Activated CD4-positive, CD25-positive, alpha-beta regulatory T cell treated with anti-CD3 and anti-CD28 coated beads, Interleukin-2, amount 50 U/mL, for 16 hours (primary cell): ENCODE data around the gene RBM38.

Experiments used
- DNase-seq: peaks from one replicate; pipeline ENCODE4 v3.0.0-alpha.2; 2020; ENCODE audit warnings: low read depth, low spot score

Gene RBM38

GRCh38 chr20:57435498-57436222 lies 44.5 kb downstream of the RBM38 start:
- DNase-seq = no peak

DNA sequence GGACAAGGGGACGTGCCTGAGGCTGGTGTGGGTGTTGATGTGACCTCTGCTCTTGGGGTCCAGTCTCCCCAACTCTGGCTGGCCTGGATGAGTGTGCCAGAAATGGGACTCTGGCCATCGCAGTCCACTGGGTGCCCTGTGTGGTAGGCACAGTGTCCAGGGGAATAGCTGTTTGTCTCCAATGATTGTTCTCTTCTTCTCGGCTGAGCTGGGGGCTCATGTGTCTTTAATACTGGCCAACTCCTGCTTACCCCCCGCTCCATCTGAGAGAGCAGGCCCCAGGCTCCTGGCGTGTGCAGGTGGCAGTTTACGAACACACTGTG lies 45.0 kb downstream of the RBM38 start:
- no peak for DNase-seq

GRCh38 chr20:57437267-57437666 lies 46.1 kb downstream of the RBM38 start:
- no peak for DNase-seq

DNA sequence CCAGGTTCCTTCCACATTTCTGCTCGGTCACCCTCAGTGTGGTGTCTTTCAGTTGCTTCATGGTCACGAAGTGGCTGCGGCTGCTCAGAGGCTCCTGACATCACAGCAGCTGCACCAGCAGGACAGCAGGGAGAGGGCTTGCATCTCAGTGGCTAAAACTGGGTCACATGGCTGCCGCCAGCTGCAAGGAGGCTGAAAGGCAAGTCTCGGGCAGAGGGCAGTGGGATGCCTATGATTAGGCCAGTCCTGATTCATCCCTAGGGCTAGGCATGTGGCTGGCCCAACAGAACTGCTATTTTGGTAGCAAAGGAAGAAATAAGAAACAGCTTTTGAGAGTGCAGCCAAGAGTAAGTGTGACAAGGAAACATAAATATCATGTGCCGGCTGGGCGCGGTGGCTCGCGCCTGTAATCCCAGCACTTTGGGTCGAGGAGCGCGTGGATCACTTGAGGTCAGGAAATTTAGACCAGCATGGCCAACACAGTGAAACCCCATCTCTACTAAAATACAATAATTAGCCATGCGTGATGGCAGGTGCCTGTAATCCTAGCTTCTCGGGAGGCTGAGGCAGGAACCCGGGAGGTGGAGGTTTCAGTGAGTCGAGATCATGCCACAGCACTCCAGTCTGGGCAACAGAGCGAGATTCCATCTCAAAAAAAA lies 46.6 kb downstream of the RBM38 start:
- no peak for DNase-seq

- no peak for DNase-seq
These were observed 47.4 kb downstream of the RBM38 start for GRCh38 chr20:57438552-57438951.

- DNase-seq = no peak
These were observed 48.2 kb downstream of the RBM38 start for GRCh38 chr20:57439432-57439831.

- DNase-seq = no peak
These were observed 48.8 kb downstream of the RBM38 start for GRCh38 chr20:57439993-57440392.

DNA sequence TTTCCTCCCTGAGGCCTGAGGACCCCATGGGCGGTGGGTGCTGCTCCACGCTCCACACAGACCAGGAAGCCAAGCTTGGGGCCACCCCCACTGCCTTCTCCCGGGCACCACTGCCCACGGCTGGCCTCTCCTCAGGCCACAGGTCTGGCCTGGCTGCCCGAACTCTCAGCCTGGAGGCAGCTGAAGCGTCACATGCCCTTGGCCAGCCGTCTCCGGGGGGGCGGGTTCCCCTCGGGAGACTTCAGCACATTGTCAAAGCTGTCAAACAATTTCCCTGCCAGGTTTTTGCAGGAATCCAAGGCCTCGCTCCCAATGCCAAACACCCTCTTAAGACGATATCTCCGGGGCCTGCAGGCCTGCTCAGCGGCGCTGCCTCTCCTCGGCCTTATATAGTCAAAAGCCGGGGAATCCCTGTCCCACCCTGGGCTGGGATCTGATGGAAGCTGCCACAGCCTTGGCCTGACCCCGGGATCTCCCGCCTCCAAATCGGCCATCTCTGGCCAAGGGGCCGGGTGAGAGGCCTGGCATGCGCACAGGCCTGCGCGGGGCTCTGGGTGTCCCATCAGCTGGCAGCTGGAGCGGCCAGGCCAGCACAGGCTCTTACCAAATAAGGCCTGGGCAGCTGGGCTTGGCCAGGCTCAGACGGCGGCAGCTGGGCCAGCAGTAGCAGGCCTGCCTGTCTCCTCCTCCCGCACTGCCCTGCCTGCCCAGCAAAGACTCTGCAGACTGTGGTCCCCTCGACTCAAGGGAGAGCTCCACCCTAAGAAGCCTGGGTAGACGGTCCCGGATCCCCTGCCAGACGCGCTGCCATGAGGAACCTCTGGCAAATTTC lies 49.7 kb downstream of the RBM38 start:
- no peak for DNase-seq

DNA sequence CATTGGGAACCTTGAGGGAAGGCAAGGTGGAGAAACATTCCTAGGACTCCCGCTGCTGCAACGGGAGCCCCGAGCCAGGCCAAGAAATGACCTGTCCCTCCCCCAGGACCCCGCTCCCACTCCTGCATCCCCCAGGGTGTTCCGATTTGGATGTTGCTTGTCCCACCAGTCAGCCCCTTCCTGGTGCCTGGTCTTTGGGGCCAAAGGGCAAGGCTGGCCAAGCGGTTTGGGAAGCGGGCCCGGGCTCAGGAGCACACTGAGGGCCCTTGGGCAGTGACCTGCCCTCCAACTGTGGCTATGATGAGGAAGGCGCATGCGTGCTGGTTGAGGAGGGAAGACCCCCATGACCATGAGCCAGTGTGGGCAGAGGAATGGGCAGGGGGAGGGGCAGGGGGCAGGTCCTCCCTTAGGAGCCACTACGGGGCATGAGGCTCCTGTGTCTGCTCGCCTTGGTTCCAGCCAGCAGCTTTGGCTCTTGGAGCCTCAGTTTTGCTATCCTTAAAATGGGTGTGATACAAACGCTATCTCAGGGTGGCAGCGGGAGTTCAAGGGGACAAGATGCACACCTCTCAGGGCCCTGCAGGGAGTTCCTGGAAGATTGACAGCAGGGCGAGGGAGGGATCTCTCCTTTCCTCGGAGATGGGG lies 50.4 kb downstream of the RBM38 start:
- DNase-seq = no peak

DNA sequence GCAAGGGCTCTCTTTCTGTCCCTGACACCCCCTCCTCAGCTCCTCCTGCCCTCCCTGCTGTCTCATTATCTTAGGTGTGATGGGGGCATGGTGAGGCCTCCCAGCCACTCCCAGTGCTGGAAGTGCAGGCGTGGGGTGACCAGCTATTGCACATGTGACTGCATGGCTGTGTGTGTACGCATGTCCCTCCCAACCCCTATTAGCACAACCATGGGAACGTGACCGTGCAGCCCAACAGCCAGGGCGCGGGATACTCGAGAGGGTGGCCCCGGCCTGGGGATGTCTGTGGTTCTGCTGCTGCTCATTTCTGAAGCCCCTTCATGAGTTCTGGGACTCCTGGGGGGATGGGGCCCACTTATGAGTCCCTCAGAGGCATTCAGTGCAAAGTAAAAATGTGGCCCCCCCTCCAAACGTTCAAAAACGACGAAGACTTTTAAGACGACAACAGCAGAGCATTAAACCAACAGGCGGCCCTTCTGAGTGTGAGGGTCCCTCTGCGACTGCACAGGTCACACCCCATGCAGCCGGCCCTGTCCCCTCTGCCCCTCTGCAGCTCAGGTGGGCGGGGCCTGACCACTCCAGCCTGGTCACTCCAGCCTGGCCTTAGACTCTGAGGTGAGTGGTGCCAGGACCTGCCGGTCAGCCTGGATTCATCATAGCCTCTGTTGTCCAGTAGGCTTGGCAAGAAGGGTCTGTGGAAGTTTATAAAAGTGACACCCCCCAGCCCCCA lies 51.1 kb downstream of the RBM38 start:
- no peak for DNase-seq

DNA sequence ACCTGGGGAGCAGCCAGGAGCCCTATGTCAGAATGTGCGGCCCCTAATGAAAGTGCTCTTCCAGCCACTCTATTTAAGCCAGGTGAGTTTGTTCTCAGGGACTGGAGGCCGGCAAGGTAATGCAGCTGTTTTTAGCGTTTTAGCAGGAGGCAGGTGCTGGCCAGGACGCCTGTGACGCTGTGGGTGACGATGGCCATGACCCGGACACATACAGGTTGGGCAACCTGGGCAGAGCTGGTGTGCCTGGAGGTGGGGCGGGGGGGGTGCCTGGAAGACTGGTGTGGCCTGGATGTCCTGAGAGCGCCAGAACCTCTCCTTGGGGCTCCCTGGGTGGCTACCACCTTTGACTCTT lies 51.7 kb downstream of the RBM38 start:
- DNase-seq = no peak

- DNase-seq = no peak
These were observed 52.4 kb downstream of the RBM38 start for GRCh38 chr20:57443349-57444265.

GRCh38 chr20:57444394-57445048 lies 53.3 kb downstream of the RBM38 start:
- no peak for DNase-seq

DNA sequence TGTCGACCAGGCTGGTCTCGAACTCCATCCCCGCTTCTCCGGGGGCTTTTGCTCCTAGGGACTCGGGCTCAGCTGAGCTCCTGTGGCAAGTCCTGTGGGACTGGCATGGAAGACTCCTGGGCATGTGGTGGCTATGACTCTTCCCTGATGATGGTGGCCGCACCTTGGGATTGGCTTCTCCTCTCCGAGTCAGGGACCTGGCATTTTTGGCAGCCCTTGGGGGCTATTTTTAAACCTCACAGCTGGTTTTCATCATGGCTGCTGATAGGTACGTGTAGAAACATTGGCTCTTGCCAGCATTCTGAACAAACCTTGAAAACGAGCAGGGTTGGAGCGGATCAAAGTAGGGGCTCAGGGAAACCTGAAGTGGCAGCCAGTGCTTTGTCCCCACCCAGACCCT lies 54.1 kb downstream of the RBM38 start:
- DNase-seq = no peak

GRCh38 chr20:57445774-57446173 lies 54.6 kb downstream of the RBM38 start:
- DNase-seq = no peak

GRCh38 chr20:57448764-57449354 lies 57.7 kb downstream of the RBM38 start:
- DNase-seq = no peak

- DNase-seq = no peak
These were observed 58.5 kb downstream of the RBM38 start for GRCh38 chr20:57449398-57450354.

- DNase-seq = no peak
These were observed 59.2 kb downstream of the RBM38 start for GRCh38 chr20:57450419-57450818.
